ENCODE data around the gene NUDCD3. TPM values are rescaled to one million over a fixed set of nuclear protein-coding genes. Genes with fewer than 3 reads are reported as not detected.

NUDCD3 gene
- total RNA-seq, 4 donors from 2014 or later: 53.3 to 87.9 (median 73.2) TPM

GRCh38 chr7:44400033-44400511, 90.4 kb downstream of the NUDCD3 start:
- intact Hi-C loops (cut with DNase I; ENCODE audit: low total_unique reads): no loop called here
- TF ChIP-seq CTCF (IDR thresholded peaks at IDR 0.05): no peak
- no peak for TF ChIP-seq POLR2A (IDR thresholded peaks at IDR 0.05)
- 90 to 91% methylated on average over 14 of the region's 14 CpGs for WGBS, 2 donors
- DNase-seq (ENCODE audit: low spot score in 2 of 2): peak in 1 of 2 donors; percentile 65
- no peak overlapping the region for H3K4me3 ChIP-seq (ENCODE audit: low read depth, poor library complexity, severe bottlenecking)

- peak in 1 of 2 donors; percentile 31 for DNase-seq (ENCODE audit: low spot score in 2 of 2)
- intact Hi-C loops (cut with DNase I; ENCODE audit: low total_unique reads): no loop called here
- 91 to 92% methylated on average over 8 of the region's 8 CpGs for WGBS, 2 donors
- no peak for TF ChIP-seq CTCF (IDR thresholded peaks at IDR 0.05)
- no peak for TF ChIP-seq POLR2A (IDR thresholded peaks at IDR 0.05)
- H3K4me3 ChIP-seq (ENCODE audit: low read depth, poor library complexity, severe bottlenecking): no peak overlapping the region
These were observed 91.4 kb downstream of the NUDCD3 start for GRCh38 chr7:44398953-44399574.

- DNase-seq (ENCODE audit: low spot score in 2 of 2): peak in 1 of 2 donors; percentile 82
- intact Hi-C loops (cut with DNase I; ENCODE audit: low total_unique reads): no loop called here
- TF ChIP-seq POLR2A (IDR thresholded peaks at IDR 0.05) (no peak), CTCF (IDR thresholded peaks at IDR 0.05) (no peak)
- 82 to 87% methylated on average over 13 of the region's 13 CpGs for WGBS, 2 donors
- no peak overlapping the region for H3K4me3 ChIP-seq (ENCODE audit: low read depth, poor library complexity, severe bottlenecking)
These were observed 91.9 kb downstream of the NUDCD3 start for GRCh38 chr7:44398511-44398911.

GRCh38 chr7:44396931-44397545, 93.4 kb downstream of the NUDCD3 start:
- no peak for TF ChIP-seq CTCF (IDR thresholded peaks at IDR 0.05)
- no peak for TF ChIP-seq POLR2A (IDR thresholded peaks at IDR 0.05)
- DNase-seq (ENCODE audit: low spot score in 2 of 2): peak in 1 of 2 donors; percentile 66
- no peak overlapping the region for H3K4me3 ChIP-seq (ENCODE audit: low read depth, poor library complexity, severe bottlenecking)
- whole genome bisulfite sequencing, 2 donors: 92 to 93% methylated on average over 8 of the region's 8 CpGs
- intact Hi-C loops (cut with DNase I; ENCODE audit: low total_unique reads): no loop called here

- no peak for TF ChIP-seq POLR2A (IDR thresholded peaks at IDR 0.05)
- no peak for TF ChIP-seq CTCF (IDR thresholded peaks at IDR 0.05)
- WGBS, 2 donors: 95 to 96% methylated on average over 3 of the region's 3 CpGs
- intact Hi-C loops (cut with DNase I; ENCODE audit: low total_unique reads): no loop called here
- DNase-seq (ENCODE audit: low spot score in 2 of 2): peak in 1 of 2 donors; percentile 12
- no peak overlapping the region for H3K4me3 ChIP-seq (ENCODE audit: low read depth, poor library complexity, severe bottlenecking)
These were observed 94.0 kb downstream of the NUDCD3 start for GRCh38 chr7:44396496-44396895.
